Measurements from ENCODE around the gene MROH8.

MROH8 gene

DNA sequence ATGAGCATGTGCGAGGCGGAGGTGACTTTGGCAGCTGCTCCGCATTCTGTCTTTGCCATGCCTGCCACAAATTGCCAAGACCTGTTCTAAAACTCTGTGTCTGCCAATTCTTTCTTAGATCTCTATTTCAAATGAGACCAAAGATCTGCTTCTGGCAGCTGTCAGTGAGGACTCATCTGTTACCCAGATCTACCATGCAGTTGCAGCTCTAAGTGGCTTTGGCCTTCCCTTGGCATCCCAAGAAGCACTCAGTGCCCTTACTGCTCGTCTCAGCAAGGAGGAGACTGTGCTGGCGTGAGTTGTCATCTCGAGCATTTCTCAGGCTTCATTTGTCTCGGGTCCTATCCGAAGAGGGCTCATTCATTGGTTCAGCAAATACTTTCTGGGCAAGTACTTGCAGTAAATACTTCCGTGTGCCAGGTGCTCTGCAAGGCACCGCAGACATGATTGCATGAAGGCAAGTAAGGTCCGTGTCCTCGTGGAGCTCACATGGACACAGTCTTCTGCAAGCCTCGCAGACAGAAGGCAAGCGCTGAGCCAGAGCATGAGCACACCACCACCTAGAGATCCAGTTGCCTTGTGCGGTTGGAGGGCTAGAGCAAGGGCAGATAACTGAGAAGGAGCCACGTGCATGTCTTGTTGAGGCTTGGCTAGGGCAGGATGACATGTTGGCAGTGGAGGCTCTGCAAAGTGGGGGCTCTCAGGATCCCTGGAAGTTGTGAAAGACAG is 19.7 kb upstream of the MROH8 start:
- DNase-seq (ENCODE audit: low read depth), result no peak

DNA sequence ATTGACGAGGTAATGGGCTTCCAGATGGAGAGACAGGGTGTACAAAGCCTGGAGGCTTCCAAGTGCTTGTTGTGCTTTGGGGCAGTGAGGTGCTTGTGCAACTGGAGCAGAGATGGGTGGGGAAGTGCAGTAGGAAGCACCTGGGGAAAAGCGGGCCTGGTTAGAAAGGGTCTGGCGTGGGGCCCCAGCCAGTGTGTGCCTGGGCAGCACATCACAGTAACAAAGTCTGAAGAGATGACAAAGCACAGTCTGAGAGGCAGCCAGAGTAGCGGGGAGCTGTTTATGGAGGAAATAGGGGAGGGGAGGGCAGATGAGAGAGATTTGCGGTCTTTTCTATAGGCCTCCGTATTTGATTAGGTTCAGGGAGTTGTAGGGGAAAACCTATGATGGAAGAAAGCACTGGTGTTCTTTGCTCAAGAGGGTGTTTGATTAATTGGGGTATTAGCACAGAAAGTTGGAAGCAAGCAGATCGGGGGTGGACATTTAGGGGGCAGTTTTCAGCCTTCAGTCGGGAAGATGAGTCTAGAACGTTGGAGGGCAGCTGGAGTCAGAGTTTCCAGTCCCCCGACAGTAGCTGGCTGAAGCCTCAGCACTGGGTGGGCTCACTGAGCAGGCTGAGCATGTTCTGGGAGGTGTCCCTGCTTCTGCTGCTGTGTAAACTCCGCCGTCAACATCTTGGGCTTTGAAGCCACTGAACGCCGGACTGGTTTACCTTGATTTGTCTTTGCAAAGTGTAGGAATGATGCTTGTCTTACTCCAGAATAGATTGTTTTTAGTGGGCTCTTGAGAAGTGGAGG is 15.5 kb upstream of the MROH8 start:
- no peak for DNase-seq (ENCODE audit: low read depth)

DNA sequence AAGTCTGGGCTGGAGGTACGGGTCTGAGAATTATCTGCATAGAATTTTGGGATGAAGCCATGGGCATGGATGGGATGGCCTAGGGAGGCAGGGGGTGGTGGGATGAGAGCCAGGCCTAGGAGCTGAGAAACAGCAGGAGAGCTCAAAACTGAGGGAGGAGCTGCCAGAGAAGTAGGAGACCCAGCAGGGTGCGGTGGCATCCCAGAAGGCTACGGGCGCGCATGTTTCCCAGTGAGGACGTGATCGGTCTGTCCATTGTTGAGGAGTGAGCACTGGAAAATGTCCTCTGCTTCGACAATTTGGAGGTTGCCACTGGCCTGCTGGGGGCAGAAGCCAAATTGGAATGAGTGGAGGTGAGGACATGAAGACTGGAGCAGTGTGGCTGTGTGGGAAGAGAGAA is 14.5 kb upstream of the MROH8 start:
- no peak for DNase-seq (ENCODE audit: low read depth)

GRCh38 chr20:37193226-37193625 is 13.9 kb upstream of the MROH8 start:
- no peak for DNase-seq (ENCODE audit: low read depth)

GRCh38 chr20:37192137-37192854 is 12.9 kb upstream of the MROH8 start:
- peak; percentile 52 for DNase-seq (ENCODE audit: low read depth)

DNA sequence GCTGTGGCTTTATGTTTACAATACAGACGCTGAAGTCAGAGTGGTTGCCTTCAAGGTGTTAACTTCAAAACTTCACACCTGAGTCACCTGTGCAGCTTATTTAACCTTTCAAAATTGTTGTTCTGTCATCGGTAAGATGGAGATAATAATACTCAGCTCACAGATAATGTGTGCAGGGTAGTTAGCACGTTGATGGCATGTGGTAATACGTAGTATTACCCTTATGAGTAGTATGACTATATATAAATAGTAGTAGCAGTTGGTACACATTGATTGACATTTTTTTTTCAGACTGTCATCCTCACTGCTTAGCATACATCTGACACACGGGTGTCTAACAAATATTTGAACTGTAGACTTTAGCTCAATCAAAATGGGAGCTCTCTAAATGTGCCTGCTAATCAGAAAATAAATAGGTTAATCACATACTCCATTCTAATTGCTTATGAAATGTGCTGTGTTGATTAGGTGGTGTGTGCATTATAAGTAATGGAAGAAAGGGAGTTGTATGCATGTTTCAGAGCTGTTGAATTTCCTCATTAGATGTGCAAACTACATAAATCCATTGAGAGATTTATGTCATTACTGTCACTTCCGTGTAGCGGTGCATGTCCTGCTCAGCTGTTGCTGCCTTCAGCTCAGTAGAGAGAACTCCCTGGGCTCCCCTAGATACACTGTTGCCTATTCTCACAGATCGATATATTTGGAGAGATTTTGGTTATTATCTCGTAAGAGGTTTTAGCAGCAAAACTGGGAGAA is 11.2 kb upstream of the MROH8 start:
- DNase-seq (ENCODE audit: low read depth), result no peak

- no peak for DNase-seq (ENCODE audit: low read depth)
These were observed 10.2 kb upstream of the MROH8 start for GRCh38 chr20:37189416-37190016.

- no peak for DNase-seq (ENCODE audit: low read depth)
These were observed 9.4 kb upstream of the MROH8 start for GRCh38 chr20:37188787-37189186.

- no peak for DNase-seq (ENCODE audit: low read depth)
These were observed 6.3 kb upstream of the MROH8 start for GRCh38 chr20:37185686-37186085.

DNA sequence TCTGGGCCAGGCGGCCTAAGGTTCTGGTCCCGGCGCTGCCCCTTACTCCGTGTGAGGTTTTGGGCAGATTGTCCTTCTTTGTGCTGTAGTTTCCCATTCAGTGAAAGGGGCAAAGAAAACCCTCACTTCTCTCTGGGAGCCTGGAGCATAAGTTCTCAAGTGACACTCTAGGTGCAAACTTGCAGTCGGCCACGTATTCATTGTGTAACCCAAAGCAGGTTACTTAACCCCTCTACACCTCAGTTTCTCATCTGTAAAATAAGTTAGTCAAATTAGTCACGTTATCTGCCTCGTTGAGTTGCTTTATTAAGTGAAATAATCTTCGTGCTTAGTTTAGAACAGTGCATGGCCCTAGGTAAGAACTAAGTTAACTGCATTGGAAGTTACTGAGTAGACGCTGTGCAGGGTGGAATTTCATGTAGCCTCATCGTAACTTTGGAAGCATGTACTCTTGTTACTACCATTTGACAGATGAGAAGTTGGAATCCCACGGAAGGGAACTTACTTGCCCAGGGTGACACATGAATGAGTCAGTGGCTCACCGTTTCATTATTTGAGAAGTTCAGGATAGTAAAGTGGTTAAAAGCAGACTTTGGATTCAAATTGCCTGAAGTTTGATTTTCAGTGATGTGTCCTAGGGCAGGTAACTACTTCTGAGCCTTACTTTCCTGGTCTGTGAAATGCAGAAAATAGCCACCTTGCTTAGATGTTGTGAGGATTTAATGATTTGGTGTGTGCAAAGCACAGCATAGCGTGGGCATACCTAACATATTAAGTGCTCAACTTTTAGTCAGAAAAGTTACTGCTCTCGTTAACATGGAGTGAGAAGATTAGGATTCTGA is 556 bp upstream of the MROH8 start:
- DNase-seq (ENCODE audit: low read depth), result no peak

GRCh38 chr20:37172836-37173235 is 6.5 kb downstream of the MROH8 start:
- no peak for DNase-seq (ENCODE audit: low read depth)

DNA sequence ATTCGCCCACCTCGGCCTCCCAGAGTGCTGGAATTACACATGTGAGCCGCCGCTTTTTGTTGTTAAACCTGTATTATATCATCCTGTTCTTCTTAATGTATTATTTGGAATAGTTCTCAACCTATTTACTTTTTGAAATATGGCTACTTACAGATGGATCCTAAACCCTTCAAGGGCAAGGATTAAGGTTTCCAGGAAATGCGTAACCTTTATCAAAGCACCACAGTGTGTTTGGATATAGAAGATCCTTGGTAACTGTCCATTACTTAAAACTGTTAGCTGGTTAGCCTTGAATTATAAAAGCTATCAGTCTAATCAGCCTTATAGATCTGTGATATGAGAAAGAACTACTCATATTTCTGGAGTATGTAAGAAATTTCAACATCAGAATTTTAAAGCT is 12.5 kb downstream of the MROH8 start:
- no peak for DNase-seq (ENCODE audit: low read depth)

DNA sequence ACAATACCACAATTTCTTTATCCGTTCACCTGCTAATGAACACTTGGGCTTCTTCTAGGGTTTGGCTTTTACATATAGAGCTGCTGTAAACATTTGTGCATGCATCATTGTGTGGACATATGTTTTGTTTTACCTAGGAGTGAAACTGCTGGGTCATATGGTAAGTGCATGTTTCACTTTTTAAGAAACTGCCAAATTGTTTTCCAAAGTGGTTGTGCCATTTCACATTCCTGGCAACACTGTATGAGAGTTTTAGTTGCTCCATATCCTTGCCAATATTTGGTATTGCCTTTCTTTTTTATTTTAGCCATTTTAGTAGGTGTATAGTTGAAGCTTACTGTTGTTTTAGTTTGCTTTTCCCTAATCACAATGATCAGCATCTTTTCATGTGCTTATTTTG is 14.3 kb downstream of the MROH8 start:
- DNase-seq (ENCODE audit: low read depth), result no peak

- no peak for DNase-seq (ENCODE audit: low read depth)
These were observed 15.4 kb downstream of the MROH8 start for GRCh38 chr20:37163832-37164554.

- no peak for DNase-seq (ENCODE audit: low read depth)
These were observed 16.7 kb downstream of the MROH8 start for GRCh38 chr20:37162646-37163045.

GRCh38 chr20:37161830-37162549 is 17.4 kb downstream of the MROH8 start:
- no peak for DNase-seq (ENCODE audit: low read depth)

- DNase-seq (ENCODE audit: low read depth), result no peak
These were observed 18.7 kb downstream of the MROH8 start for GRCh38 chr20:37160683-37161082.

DNA sequence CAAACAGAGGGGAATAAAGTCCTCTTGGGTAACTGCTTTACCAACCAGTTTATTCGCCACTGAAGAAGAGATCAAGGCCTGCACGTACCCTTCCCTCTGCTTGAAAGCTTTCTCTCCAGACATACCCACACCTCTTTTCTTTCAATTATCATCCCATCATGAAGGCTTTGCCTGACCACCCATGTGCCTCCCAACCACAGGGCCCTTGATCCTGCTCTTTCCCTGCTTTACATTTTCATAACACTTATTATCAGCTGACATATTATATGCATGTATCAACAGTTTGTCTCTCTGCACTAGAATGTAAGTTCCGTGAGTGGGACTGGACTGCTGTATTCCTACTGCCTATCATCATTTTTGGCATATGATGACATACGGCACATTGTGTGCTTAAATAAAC is 21.1 kb downstream of the MROH8 start:
- DNase-seq (ENCODE audit: low read depth), result no peak

DNA sequence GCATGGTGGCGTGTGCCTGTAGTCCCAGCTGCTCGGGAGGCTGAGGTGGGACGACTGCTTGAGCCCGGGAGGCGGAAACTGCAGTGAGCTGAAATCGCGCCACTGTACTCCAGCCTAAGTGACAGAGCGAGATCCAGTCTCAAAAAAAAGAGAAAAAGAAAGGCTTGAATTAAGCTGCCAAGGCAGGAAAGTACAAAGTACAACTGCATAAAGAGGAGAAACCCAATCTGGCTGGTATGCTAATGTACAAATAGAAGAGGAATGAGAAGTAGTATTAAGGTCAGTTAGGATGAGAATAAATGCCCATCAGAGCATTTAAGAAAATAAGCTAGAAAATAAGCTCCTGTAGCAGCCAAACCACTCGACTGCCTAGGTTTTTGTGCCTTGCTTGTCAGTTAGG is 23.4 kb downstream of the MROH8 start:
- DNase-seq (ENCODE audit: low read depth), result no peak
